ENCODE measurements around the gene UBA5. TPM values are rescaled to one million over a fixed set of nuclear protein-coding genes. Genes with fewer than 3 reads are reported as not detected.

UBA5 gene
- total and polyA plus RNA-seq, 9 of the 15 experiments (the other 6 are each of a cell fraction or from before 2014, with no cell fraction given), result 8.1 to 71.1 (median 29.4) TPM

- TF ChIP-seq NONO (IDR thresholded peaks at IDR 0.05; ENCODE audit: low read depth in 2 of 2, low read length in 1 of 2) (no peak; a peak in 1 of 4 replicates), NR3C1 (CRISPR knock-in tag; IDR thresholded peaks at IDR 0.05) (0 out of 2 replicates have a peak, but pooled peaks have one; percentile 31), CREM (IDR thresholded peaks at IDR 0.05; ENCODE audit: low read depth) (peak; percentile 6; the same call in 1 of the 2 replicates), HEY1 (CRISPR knock-in tag; IDR thresholded peaks at IDR 0.05; ENCODE audit: borderline replicate concordance) (no peak), ZBTB7A (IDR thresholded peaks at IDR 0.05; ENCODE audit: borderline replicate concordance, control insufficient read depth, low read depth, low read length) (no peak), CBFA2T2 (conservative IDR thresholded peaks at IDR 0.05) (no peak), KDM4B (IDR thresholded peaks at IDR 0.05; ENCODE audit: borderline replicate concordance in 2 of 2, low read depth in 1 of 2) (no peak), ZBTB33 (CRISPR knock-in tag; IDR thresholded peaks at IDR 0.05) (no peak), ZNF316 (IDR thresholded peaks at IDR 0.05) (no peak), XRCC3 (IDR thresholded peaks at IDR 0.05) (no peak), PHF8 (IDR thresholded peaks at IDR 0.05; ENCODE audit: borderline replicate concordance, low read length) (peak; percentile 89), PTTG1 (tag; IDR thresholded peaks at IDR 0.05; ENCODE audit: low read depth) (no peak), AFF1 (IDR thresholded peaks at IDR 0.05; ENCODE audit: low read depth in 1 of 2, partially characterized antibody in 2 of 2) (no peak), DPF2 (IDR thresholded peaks at IDR 0.05) (no peak), ATF3 (IDR thresholded peaks at IDR 0.05) (no peak), ATF3 (CRISPR knock-in tag; conservative IDR thresholded peaks at IDR 0.05) (no peak), ZNF766 (CRISPR knock-in tag; conservative IDR thresholded peaks at IDR 0.05) (no peak), MBD1 (CRISPR knock-in tag; IDR thresholded peaks at IDR 0.05) (no peak), ZNF584 (CRISPR knock-in tag; IDR thresholded peaks at IDR 0.05; ENCODE audit: low read depth) (no peak)
These were observed at the start of gene UBA5 (continued) for GRCh38 chr3:132660052-132660810.

All from K562 (cell line).